CD4-positive, alpha-beta T cell (primary cell): Measurements from ENCODE around the gene TAGLN3. TPM values are rescaled to one million over a fixed set of nuclear protein-coding genes. Genes with fewer than 3 reads are reported as not detected.

Source experiments
- ATAC-seq: fragments of 200-7000 bp; cut with Tn5 transposase; one replicate; pipeline ENCODE4 v1.10.0; 2022; ENCODE audit warnings: mild to moderate bottlenecking; ENCODE audit not compliant: poor library complexity
- CTCF ChIA-PET: fragments of 350-600 bp; sonication (Branson Sonifier 250); formaldehyde crosslinking; loops from one replicate; lab custom pipeline; 2021; ENCODE audit warnings: antibody characterized with exemption, inconsistent platforms; lab: Charles Lee
- POLR2A ChIA-PET: fragments of 350-600 bp; sonication (Branson Sonifier 250); formaldehyde crosslinking; loops from one replicate; lab custom pipeline; 2021; ENCODE audit warnings: antibody characterized with exemption, inconsistent platforms; lab: Charles Lee
- DNase-seq, 14 experiments: peaks; one replicate each; pipeline ENCODE4 v3.0.0-alpha.2; 2013 to 2020; ENCODE audit warnings: mixed read lengths in 2 of 14
- H3K27ac ChIP-seq, 2 donors: one replicate each; pipeline versions ENCODE4 v1.5.1 to v1.7.0; 2013; ENCODE audit warnings: low read length in 2 of 2, low read depth in 1 of 2, mild to moderate bottlenecking in 1 of 2
- H3K27me3 ChIP-seq, 2 experiments: 1 replicate in 1 of 2; 2 replicates in 1 of 2; pipeline versions ENCODE4 v1.6.1 to v1.7.0; 2013; ENCODE audit warnings: low read length in 2 of 2, control low read depth in 1 of 2, mild to moderate bottlenecking in 1 of 2, moderate library complexity in 1 of 2; ENCODE audit not compliant: insufficient read depth in 2 of 2, control insufficient read depth in 1 of 2
- H3K36me3 ChIP-seq: one replicate; pipeline ENCODE4 v1.6.1; 2013; ENCODE audit warnings: low read length, control low read depth; ENCODE audit not compliant: insufficient read depth
- H3K4me1 ChIP-seq: one replicate; pipeline ENCODE4 v1.6.1; 2013; ENCODE audit warnings: low read length, control low read depth; ENCODE audit not compliant: insufficient read depth
- H3K4me3 ChIP-seq: one replicate; pipeline ENCODE4 v1.5.1; 2013; ENCODE audit warnings: mild to moderate bottlenecking, low read length, moderate library complexity
- H3K9me3 ChIP-seq, 2 experiments: 1 replicate in 1 of 2; 2 replicates in 1 of 2; pipeline versions ENCODE4 v1.6.1 to v1.7.0; 2013; ENCODE audit warnings: low read length in 2 of 2, mild to moderate bottlenecking in 2 of 2, control low read depth in 1 of 2, moderate library complexity in 1 of 2; ENCODE audit not compliant: control insufficient read depth in 1 of 2, insufficient read depth in 1 of 2
- H3K27ac Mint-ChIP-seq: one replicate; pipeline ENCODE4 v1.8.0; 2020; ENCODE audit warnings: mixed read lengths
- H3K27me3 Mint-ChIP-seq: one replicate; pipeline ENCODE4 v1.8.0; 2021; ENCODE audit warnings: mixed read lengths
- H3K36me3 Mint-ChIP-seq: one replicate; pipeline ENCODE4 v1.8.0; 2021; ENCODE audit warnings: low read depth, mixed read lengths
- H3K4me1 Mint-ChIP-seq: one replicate; pipeline ENCODE4 v1.8.0; 2021; ENCODE audit warnings: low read depth, mixed read lengths
- H3K4me3 Mint-ChIP-seq: one replicate; pipeline ENCODE4 v1.8.0; 2020; ENCODE audit warnings: mild to moderate bottlenecking, mixed read lengths
- H3K9me3 Mint-ChIP-seq: one replicate; pipeline ENCODE4 v1.8.0; 2020; ENCODE audit warnings: mixed read lengths
- CTCF ChIP-seq: fragments of 200-600 bp; IDR thresholded peaks from one replicate; pipeline ENCODE4 v1.8.0; 2022; ENCODE audit warnings: antibody characterized with exemption, mild to moderate bottlenecking
- intact Hi-C, 2 experiments: fragments of 100-400 bp; cut with DNase I in 1 of 2; cut with micrococcal nuclease in 1 of 2; formaldehyde crosslinking; loops; one replicate each; pipeline versions ENCODE4 v1.15.1 to v1.9.0; 2023 to 2025; cut with DNase I, micrococcal nuclease
- total RNA-seq, 174 experiments: library from RNA in 2 of 174; stranded (reverse) in 2 of 174; gene quantifications; one replicate each; pipeline ENCODE4 v1.2.3 and lab custom pipeline; 2021 to 2026

TAGLN3 gene
- total RNA-seq, 2 experiments from 2014 or later = 0.28 TPM; not detected in 1

- Histone ChIP-seq H3K4me1 (peaks cover 29% of the 10 kb centered on the region), H3K27ac (no peak overlapping the region), H3K9me3 (no peaks in the 10 kb centered on the region), H3K4me3 (no peak overlapping the region), H3K27me3 (peaks cover 0 to 3% of the 10 kb centered on the region in 2 experiments), H3K36me3 (no peaks in the 10 kb centered on the region)
- DNase-seq (no peak), ATAC-seq (no peak)
- peak overlapping the region; percentile 40 for H3K4me3 Mint-ChIP-seq
- CTCF ChIA-PET = interaction anchor here (2.6 kb wide), 1 partner anchor 13 kb away, joined by 10 read pairs; no protein-coding TSS in a partner anchor
- no peak overlapping the region for H3K27ac Mint-ChIP-seq
- TF ChIP-seq CTCF = no peak
- no peaks in the 10 kb centered on the region for H3K36me3 Mint-ChIP-seq
- H3K27me3 Mint-ChIP-seq = no peaks in the 10 kb centered on the region
- H3K4me1 Mint-ChIP-seq = peaks cover 48% of the 10 kb centered on the region
- no peaks in the 10 kb centered on the region for H3K9me3 Mint-ChIP-seq
- POLR2A ChIA-PET = interaction anchor here (4.5 kb wide), 1 partner anchor 22 kb away, joined by 19 read pairs; the partner anchor contains the start of gene ABHD10
- intact Hi-C loops = no loop called here
These were observed 2.2 kb downstream of the TAGLN3 start for GRCh38 chr3:112000966-112001365.

- DNase-seq (no peak), ATAC-seq (no peak)
- ChIA-PET CTCF (interaction anchor here (2.6 kb wide), 1 partner anchor 12 kb away, joined by 10 read pairs; no protein-coding TSS in a partner anchor), POLR2A (interaction anchor here (4.5 kb wide), 1 partner anchor 23 kb away, joined by 19 read pairs; the partner anchor contains the start of gene ABHD10)
- TF ChIP-seq CTCF = no peak
- Mint-ChIP-seq H3K27me3 (no peaks in the 10 kb centered on the region), H3K9me3 (no peaks in the 10 kb centered on the region), H3K4me1 (peaks cover 48% of the 10 kb centered on the region), H3K27ac (no peak overlapping the region), H3K36me3 (no peaks in the 10 kb centered on the region), H3K4me3 (no peak overlapping the region)
- intact Hi-C loops = no loop called here
- H3K27me3 ChIP-seq = peaks cover 0 to 3% of the 10 kb centered on the region in 2 experiments
- no peak overlapping the region for H3K4me3 ChIP-seq
- no peaks in the 10 kb centered on the region for H3K36me3 ChIP-seq
- peaks cover 29% of the 10 kb centered on the region for H3K4me1 ChIP-seq
- H3K27ac ChIP-seq = no peak overlapping the region
- no peaks in the 10 kb centered on the region for H3K9me3 ChIP-seq
These were observed 2.8 kb downstream of the TAGLN3 start for GRCh38 chr3:112001526-112001925.

- peak; percentile 22 for ATAC-seq
- intact Hi-C loops = no loop called here
- Mint-ChIP-seq H3K27ac (peak overlapping the region; percentile 36), H3K4me3 (no peak overlapping the region), H3K36me3 (no peaks in the 10 kb centered on the region), H3K27me3 (no peaks in the 10 kb centered on the region), H3K9me3 (no peaks in the 10 kb centered on the region), H3K4me1 (peaks cover 48% of the 10 kb centered on the region)
- CTCF ChIA-PET = interaction anchor here (1.6 to 3.4 kb wide), 3 partner anchors 11 to 70 kb away, joined by 4 to 16 read pairs (median 10); no protein-coding TSS in a partner anchor
- Histone ChIP-seq H3K27ac (no peak overlapping the region), H3K4me3 (no peak overlapping the region), H3K4me1 (peaks cover 29% of the 10 kb centered on the region), H3K36me3 (no peaks in the 10 kb centered on the region), H3K9me3 (no peaks in the 10 kb centered on the region), H3K27me3 (peaks cover 0 to 3% of the 10 kb centered on the region in 2 experiments)
- no peak for TF ChIP-seq CTCF
- DNase-seq = peak in 3 of 14 experiments; percentile 9 to 55 (median 23)
- POLR2A ChIA-PET = interaction anchor here (0.6 to 4.5 kb wide), 4 partner anchors 9 to 480 kb away, joined by 3 to 19 read pairs (median 4); partner anchors contain the start of gene ABHD10
These were observed 3.6 kb downstream of the TAGLN3 start for GRCh38 chr3:112002096-112002971.
